Stimulated activated CD8-positive, alpha-beta memory T cell treated with anti-CD3 and anti-CD28 coated beads, Interleukin-15, amount 100 ng/mL, for 24 hours (primary cell): ENCODE data around the gene PPIF.

Experiments used
- DNase-seq: peaks from one replicate; pipeline ENCODE4 v3.0.0-alpha.2; 2020; ENCODE audit warnings: low read depth

PPIF gene

DNA sequence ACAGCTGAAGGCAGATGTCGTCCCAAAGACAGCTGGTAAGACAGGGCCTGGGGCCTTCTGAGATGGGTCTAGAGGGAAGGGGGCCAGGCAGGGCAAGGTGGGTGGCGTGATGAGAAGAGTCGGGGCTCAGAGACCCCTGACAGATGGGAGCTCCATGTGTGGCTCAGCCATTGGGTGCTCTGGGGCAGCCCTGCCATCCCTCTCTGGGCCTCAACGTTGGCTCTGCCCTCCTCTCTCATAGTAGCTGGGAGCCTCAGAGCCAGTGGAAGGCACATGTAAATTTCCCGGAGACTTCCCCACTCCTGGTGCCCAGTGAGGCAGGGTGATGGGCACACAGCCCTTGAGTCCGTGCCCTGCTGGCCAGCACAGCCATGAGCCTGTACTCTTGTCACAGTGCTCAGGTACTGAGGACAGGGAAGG, 1.8 kb downstream of the PPIF start:
- DNase-seq: no peak

DNA sequence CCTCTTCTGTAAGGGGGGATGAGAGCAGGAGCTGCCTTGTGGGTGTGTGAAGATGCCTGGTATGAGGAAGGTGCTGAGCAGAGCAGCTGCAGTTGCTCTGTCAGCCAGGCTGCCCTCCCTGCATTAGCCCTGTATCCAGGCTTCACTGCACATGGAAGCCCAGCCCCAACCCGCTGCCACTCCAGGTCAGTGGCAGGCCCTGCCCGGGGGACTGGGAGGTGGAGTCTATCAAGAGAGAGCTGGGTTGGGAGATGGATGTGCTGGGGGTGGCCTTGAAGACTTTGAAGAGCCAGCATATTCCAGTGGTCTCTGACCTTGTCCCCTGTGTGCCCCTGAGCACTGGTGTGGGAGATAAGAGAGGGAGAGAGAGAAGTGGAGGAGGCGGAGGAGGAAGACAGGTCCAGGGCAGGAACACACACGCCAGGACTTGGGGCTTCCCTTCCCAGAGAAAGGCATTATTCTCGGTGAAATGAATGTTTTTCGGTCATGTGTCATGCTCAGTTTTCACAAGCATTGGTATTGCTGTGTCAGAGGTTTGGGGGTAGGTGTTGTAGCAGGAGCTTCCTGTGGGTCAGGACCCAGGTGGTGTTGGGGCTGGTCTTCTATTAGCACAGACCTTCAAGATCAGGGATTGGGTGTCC, 2.6 kb downstream of the PPIF start:
- DNase-seq: no peak

DNA sequence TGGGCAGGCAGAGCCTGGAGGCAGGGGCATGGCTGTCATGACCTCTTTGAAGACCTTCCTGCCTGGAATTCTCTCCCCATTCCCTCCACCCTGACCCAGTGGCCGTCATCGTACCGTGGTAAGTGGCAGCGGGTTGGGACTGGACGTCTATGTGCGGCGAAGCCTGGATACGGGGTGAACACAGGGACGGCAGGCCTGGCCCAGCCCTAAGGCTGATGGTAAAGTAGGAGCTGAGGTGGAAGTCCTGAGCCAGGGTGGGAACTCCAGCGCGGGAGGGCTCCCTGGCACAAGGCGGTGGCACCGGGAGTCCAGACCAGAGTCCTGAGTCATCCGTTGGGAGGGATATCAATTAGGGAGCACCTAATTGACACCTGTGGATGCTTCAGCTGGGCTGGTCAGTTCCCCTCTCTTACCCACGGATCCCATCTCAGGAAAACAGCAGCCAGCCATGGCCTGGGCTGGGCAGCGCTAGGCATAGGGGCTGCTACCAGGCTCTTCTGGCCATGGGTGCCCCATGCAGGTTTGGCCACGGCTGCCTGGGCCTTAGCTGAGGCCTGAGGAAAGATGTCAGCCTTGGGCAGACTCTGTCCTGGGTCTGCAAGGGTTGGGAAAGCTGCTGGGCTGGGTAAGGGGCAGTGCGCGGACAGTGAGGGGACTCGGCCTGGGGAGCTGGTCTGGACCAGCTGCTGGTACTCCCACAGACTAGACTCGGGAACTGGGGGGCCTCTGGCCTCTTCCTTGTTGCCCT, 3.3 kb downstream of the PPIF start:
- no peak for DNase-seq

DNA sequence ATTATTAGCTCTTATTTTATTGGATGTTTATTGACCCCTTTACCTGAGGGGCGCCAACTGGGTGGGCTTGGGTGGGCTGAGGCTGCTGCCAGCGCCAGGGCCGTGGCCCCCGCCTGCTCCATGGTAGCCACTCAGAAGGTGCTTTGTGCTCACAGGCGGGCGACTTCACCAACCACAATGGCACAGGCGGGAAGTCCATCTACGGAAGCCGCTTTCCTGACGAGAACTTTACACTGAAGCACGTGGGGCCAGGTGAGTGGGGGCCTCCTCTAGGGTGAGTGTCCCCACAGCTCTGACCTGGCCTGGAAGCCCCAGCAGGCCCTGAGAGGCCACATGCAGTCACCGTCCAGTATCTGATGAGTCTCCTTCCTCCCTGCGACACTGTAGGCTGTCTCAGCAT, 4.1 kb downstream of the PPIF start:
- no peak for DNase-seq

DNA sequence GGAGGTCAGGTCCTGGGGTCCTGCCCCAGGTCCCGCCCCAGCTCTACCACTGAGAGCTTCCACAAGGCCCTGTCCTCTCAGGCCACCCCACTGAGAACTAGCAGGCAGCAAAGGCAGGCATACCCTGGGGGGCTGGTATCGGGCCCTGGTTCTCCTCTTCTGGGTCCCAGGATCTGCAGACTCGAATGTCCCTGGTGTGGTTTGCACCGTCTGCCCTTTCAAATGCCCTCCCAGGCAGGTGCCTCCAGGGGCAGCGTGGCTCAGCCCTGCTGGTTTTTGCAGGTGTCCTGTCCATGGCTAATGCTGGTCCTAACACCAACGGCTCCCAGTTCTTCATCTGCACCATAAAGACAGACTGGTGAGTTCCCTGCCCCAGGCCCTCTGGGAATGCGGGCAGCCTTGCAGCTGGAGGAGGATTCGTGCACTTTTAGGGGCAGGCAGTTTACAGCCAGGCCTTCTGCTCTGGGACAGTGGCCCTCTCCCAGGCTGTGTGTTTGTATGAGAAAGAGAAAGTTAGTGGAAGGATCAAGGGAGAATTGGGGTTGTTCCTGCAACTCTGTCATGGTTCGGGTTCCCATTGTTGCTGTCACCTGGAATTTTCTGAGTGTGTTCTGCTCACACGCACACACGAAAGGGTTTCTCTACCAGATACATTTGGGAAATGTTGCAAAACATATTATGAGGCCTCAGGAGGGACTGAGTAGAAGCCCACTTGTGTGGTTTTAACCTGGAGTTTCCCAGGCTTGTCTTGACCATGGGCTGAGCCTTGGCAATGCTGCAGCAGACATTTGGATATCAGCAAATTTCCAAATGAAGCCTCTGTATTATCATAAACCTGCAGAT, 5.0 kb downstream of the PPIF start:
- no peak for DNase-seq

DNA sequence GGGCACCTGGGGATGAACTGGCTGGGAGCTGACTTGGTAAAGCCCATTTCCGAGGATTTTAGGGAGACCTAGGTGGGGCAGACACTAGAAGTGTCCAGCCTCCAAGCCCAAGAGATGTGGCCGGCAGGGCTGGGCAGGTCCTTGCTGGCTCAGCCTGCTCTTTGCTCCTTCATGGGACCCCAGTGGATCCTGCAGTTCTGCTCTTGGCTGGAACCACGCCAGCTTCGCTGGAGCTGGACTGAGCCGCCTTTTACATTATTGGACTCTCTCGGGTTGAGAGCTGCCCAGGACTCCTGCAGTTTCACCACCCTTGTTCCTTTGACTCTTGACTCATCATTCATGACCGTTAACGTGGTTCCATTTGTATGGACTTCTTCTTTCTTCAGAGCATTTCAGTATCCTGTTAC, 5.7 kb downstream of the PPIF start:
- no peak for DNase-seq

DNA sequence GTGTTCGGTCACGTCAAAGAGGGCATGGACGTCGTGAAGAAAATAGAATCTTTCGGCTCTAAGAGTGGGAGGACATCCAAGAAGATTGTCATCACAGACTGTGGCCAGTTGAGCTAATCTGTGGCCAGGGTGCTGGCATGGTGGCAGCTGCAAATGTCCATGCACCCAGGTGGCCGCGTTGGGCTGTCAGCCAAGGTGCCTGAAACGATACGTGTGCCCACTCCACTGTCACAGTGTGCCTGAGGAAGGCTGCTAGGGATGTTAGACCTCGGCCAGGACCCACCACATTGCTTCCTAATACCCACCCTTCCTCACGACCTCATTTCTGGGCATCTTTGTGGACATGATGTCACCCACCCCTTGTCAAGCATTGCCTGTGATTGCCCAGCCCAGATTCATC, 6.5 kb downstream of the PPIF start:
- DNase-seq: no peak

DNA sequence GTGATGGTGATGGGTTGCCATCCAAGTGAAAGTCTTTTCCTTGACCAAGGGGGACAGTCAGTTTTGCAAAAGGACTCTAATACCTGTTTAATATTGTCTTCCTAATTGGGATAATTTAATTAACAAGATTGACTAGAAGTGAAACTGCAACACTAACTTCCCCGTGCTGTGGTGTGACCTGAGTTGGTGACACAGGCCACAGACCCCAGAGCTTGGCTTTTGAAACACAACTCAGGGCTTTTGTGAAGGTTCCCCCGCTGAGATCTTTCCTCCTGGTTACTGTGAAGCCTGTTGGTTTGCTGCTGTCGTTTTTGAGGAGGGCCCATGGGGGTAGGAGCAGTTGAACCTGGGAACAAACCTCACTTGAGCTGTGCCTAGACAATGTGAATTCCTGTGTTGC, 6.9 kb downstream of the PPIF start:
- DNase-seq: no peak

DNA sequence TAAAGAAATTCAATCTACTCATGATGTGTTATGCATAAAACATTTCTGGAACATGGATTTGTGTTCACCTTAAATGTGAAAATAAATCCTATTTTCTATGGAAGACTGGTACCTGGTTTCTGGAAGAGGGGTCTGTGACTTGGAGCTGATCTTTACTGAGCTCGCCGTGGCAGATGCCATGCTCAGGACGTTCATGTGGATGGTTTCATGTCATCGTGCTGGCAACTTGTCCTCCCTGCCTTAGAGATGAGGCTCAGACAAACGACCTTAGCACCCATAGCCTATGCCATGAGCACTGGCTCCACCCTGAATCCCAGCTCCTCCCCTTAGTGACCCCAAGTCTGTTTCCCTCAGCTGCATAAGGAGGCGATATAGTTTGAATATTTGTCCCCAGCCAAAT, 7.3 kb downstream of the PPIF start:
- DNase-seq: no peak

DNA sequence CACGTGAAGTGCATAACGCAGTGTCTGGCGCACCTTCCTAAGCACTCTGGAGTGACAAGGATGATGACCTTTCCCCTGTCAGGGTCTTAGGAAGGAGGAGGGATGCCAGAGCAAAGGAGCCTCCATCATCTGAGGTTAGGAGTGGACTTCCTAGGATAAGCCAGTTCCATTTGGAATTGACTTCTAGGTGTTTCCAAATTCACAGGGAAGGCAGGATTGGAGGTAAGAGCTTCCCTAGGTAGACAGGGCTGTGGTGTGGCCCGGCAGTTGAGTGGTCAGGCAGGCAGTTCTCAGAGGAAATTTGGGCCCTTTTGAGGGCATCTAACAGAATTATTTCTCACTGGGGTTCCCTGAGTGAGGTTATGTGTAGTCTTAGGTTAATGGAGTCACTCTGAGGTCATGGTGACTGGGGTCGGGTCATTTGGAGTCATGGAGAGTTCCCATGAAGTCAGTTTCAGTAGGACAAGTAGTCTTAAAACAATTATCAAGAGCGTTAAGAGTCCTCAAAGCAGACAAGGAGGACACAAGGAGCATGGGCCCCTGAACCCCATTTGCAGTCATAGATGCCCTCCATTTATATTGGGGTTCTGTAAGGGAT, 8.2 kb downstream of the PPIF start:
- no peak for DNase-seq

DNA sequence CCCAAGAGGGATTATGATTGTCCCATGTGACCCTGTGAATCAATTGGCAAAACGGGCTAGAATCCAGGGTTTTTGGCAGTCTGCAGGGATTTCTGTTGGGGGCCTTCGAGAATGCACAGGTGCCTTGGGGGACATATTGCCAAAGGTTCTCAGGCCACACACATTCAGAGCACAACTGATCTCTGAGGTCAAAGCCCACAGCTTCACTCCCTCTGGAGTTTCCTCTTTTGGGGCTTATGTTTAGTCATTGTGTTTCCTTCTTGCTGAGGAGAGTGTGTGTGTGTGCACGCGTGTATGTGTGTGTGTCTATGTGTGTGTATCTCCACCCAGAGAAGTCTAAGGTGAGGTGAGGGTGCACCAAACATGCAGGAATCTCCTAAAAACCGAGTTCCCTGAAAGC, 8.8 kb downstream of the PPIF start:
- DNase-seq: no peak

DNA sequence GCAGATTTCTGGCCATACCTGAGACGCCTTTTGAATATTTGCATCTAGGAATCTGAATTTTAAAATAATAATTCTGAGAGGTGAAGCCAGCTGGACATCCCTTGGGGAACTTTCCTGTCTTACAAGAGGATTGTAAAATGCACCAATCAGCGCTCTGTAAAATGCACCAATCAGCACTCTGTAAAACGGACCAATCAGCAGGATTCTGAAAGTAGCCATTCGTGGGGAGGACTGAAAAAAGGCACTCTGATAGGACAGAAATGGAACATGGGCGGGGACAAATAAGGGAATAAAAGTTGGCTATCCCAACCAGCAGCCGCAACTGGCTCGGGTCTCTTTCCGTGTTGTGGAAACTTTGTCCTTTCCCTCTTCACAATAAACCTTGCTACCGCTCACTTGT, 9.9 kb downstream of the PPIF start:
- no peak for DNase-seq

DNA sequence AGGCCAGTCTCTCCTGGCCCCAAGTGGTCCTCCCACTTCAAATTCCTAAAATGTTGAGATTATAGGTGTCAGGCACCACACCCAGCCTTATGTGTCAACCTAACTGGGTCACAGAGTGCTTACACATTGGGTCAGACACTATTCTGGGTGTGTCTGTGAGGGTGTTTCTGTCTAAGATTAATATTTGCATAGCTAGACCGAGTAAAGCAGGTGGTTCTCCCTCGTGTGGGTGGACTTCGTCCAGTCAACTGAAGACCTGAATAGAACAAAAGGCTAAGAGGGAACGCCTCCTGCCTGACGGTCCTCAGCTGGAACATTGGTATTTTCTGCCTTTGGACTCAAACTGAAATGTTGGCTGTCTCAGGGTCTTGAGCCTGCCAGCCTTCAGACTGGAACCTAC, 11.5 kb downstream of the PPIF start:
- no peak for DNase-seq

DNA sequence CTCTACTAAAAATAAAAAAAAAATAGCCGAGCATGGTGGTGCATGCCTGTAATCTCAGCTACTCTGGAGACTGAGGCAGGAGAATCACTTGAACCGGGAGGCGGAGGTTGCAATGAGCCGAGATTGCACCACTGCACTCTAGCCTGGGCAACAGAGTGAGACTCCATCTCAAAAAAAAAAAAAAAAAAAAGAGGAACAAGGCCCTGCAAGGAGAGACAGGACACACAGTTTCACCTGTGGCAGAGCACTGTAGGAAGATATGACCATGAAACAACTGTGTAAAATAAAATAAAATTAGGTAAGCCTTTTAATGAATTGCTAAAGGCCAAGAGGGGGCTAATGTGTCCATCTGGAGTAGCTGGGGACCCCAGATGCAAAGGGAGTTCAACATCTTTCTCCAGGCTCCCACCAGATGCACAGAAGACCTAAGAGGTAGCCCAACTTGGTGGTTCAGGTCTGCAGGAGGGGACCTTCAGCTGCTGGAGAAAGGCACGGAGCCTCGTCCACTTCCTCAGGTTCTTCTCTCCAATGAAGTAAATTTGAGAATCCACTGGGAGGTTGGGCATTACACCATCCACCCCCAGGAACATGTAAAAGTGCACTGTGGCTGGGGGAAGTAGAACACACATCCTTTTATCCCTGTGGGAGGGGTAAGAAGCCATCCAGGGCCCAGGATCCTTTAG, 12.7 kb downstream of the PPIF start:
- DNase-seq: no peak

DNA sequence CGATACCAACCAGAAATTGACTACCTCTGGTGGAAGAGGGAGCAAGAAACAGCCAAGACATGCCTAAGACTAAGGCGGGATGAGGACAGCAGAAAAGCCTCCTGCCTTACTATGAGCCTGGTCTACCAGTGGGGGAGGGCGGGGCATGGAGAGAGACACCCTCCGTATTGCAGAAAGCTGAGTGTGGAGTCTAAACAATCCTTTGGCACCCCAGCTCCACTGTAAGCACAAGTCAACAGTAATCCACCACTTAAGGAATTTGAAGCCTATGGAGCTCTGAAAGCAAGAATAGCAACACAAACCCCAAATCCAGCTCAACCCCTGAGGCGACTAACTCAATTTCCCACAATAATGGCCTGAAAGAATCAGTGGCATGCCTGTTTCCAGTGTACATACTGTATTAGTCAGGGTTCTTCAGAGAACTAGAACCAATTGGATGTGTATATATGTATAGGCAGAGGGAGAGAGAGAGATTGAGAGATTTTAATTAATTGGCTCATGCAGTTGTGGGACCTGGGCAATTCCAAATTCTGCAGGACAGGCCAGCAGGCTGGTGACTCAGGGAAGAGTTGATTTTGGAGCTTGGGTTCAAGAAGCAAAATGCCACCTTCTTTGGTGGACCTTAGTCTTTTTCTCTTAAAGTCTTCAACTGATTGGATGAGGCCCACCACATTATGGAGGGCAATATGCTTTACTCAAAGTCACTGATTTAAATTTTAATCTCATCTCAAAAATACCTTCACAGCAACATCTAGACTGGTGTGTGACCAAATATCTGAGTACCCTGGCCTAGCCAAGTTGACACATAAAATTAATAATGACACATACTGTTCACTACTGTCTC, 13.5 kb downstream of the PPIF start:
- no peak for DNase-seq

DNA sequence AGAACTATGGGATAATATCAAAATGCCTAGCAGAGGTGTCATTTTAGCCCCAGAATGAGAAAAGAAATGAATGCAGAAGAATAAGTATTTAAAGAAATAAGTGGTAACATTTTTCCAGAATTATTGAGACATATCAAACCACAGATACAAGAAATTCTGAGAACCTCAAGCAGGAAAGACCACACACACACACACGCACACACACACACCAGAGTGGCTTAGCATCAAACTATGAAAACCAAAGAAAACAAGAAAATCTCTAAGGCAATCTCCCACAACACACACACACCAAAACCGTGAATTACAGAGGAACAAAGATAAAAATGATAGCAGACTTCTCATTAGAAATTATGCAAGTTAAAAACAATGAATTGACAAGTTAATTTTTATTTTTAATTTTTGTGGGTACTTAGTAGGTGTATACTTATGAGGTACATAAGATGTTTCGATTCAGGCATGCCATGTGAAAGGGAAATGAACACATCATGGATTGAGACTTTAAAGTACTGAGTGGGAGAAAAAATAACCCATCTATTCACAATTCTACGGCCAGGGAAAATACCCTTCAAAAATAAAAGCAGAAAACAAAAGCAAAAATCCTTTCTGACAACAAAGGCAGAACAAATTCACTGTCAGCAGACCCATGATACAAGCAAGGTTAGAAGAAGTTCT, 14.6 kb downstream of the PPIF start:
- DNase-seq: no peak

DNA sequence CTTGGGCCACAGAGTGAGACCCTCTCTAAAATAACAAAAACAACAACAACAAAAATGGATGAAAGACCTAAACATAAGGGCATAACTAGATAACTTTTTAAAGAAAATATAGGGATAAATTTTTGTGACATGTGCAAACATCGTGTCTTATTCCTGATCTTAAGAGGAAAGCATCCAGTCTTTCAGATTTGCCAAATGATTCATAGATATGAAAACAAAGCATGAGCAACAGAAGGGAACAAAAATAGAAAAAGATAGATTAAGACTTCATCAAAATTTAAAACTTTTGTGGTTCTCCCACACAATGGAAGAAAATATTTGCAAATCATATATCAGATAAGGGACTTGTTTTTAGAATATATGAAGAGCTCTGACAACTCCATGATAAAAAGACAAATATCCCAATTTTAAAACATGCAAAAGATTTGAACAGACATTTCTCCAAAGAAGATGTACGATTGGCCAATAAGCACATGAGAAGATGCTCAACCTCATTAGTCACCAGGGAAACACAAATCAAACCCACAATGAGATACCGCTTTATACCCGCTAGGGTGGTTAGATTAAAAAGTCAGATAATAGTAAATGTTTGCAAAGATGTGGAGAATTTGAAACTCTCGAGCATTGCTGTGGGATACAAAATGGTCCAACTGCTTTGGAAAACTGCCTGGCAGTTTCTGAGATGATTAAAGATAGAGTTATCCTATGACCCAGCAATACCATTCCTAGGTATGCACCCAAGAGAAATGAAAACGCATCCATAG, 20.3 kb downstream of the PPIF start:
- no peak for DNase-seq

DNA sequence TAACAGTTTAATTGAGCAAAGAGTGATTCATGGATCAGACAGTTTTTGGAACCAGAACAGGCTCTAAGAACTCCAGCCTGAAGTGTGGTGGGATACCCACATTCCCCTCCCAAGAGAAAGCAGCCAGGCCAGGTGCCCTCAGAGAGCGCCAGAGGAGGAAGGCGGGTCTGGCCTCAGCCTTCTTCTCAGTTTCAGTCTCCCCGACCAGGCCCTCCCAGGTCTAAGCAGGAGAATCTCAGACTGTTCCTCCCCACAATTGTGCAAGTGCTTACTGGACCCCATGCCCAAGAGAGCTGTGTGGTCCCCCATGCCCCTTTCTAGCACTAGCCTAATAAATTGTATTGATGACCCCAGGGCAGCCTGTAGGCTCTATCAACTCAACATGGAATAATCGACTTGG, 25.6 kb downstream of the PPIF start:
- DNase-seq: no peak

DNA sequence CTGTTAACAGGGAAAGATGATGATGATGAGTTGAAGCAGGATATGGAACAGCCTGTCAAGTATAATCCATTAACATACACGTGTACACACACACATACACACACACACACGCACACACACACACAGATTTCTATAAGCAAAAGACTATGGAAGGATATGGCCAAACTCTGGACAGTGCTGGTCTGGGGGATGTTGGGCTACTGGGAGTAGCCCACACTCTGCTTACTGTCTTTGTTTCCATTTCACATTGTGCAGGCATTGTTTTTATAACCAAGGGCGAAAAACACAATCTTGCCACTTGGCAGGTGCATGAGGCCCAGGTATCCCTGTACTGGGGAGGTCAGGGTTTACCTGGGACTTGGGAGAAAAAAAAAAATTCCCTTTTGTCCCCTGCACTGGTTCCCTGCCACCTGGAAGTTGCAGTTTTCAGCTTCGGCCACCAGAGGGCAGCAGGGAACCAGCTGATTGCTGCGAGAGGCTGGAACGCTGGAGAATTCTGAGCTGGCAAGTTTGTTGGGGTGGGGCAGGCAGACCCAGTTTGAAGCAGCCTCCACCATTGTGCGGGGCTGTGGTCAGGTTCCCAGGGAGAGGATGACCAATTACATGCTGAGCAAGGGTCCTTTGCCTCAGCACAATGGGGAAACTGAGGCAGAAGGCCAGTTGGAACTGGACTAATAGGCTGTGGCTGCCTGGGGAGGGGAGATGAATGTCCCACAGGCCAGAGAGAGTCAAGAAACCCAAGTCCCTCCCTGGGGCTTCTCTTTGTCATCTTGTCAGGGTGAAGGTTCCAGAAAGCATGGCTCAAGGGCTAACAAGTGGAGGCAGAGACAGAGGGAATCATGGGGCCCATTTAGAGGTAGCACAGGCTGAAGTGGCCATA, 27.3 kb downstream of the PPIF start:
- peak; percentile 63 for DNase-seq
